HUES48 (cell line): Measurements from ENCODE around the gene CD58.
"Not testable (repeated sequence)": the region's sequence is repeated elsewhere in the genome, so short reads cannot be mapped to it uniquely, and the experiment has no call there.

Source experiments
- H3K27ac ChIP-seq: one replicate; pipeline ENCODE4 v1.7.0; 2013; ENCODE audit warnings: low read depth, low read length, inconsistent platforms
- H3K27me3 ChIP-seq: 2 replicates; pipeline ENCODE4 v1.6.1; 2013; ENCODE audit warnings: mild to moderate bottlenecking, low read length; ENCODE audit not compliant: control insufficient read depth, insufficient read depth
- H3K36me3 ChIP-seq: 2 replicates; pipeline ENCODE4 v1.6.1; 2013; ENCODE audit warnings: low read length; ENCODE audit not compliant: control insufficient read depth, insufficient read depth
- H3K4me1 ChIP-seq: 2 replicates; pipeline ENCODE4 v1.6.1; 2013; ENCODE audit warnings: mild to moderate bottlenecking, low read length; ENCODE audit not compliant: control insufficient read depth, insufficient read depth
- H3K4me3 ChIP-seq: 2 replicates; pipeline ENCODE4 v1.5.1; 2013; ENCODE audit warnings: mild to moderate bottlenecking, low read depth, low read length
- H3K9ac ChIP-seq: 2 replicates; pipeline ENCODE4 v1.6.1; 2013; ENCODE audit warnings: mild to moderate bottlenecking, low read depth, low read length, moderate library complexity
- H3K9me3 ChIP-seq: 2 replicates; pipeline ENCODE4 v1.6.1; 2013; ENCODE audit warnings: low read length; ENCODE audit not compliant: control insufficient read depth, insufficient read depth

Gene CD58

GRCh38 chr1:116604408-116604807, 33.6 kb upstream of the CD58 start:
- not testable (repeated sequence) for H3K9me3 ChIP-seq, H3K36me3 ChIP-seq, H3K4me3 ChIP-seq, H3K9ac ChIP-seq, H3K27ac ChIP-seq, H3K27me3 ChIP-seq
- peaks cover 12% of the 10 kb centered on the region for H3K4me1 ChIP-seq

GRCh38 chr1:116603646-116604045, 32.8 kb upstream of the CD58 start:
- not testable (repeated sequence) for H3K9ac ChIP-seq, H3K9me3 ChIP-seq, H3K27ac ChIP-seq, H3K36me3 ChIP-seq, H3K4me3 ChIP-seq, H3K27me3 ChIP-seq
- peaks cover 12% of the 10 kb centered on the region for H3K4me1 ChIP-seq

- H3K4me1 ChIP-seq, result not testable (repeated sequence)
Measured at GRCh38 chr1:116599369-116599768, 28.5 kb upstream of the CD58 start.

GRCh38 chr1:116598420-116599036, 27.7 kb upstream of the CD58 start:
- H3K36me3 ChIP-seq, H3K27ac ChIP-seq, H3K4me3 ChIP-seq, H3K27me3 ChIP-seq, H3K9me3 ChIP-seq, H3K4me1 ChIP-seq, H3K9ac ChIP-seq: not testable (repeated sequence)

More at GRCh38 chr1:116599369-116599768, 28.5 kb upstream of the CD58 start:
- H3K4me3 ChIP-seq, H3K9ac ChIP-seq, H3K27me3 ChIP-seq, H3K27ac ChIP-seq, H3K36me3 ChIP-seq, H3K9me3 ChIP-seq: not testable (repeated sequence)

- not testable (repeated sequence) for H3K9me3 ChIP-seq, H3K9ac ChIP-seq, H3K4me3 ChIP-seq, H3K4me1 ChIP-seq, H3K27me3 ChIP-seq, H3K27ac ChIP-seq, H3K36me3 ChIP-seq
Measured at GRCh38 chr1:116597388-116597787, 26.6 kb upstream of the CD58 start.

GRCh38 chr1:116596742-116597307, 26.0 kb upstream of the CD58 start:
- not testable (repeated sequence) for H3K4me3 ChIP-seq, H3K4me1 ChIP-seq, H3K27ac ChIP-seq, H3K36me3 ChIP-seq, H3K9me3 ChIP-seq, H3K27me3 ChIP-seq, H3K9ac ChIP-seq

- H3K4me3 ChIP-seq, H3K9me3 ChIP-seq, H3K4me1 ChIP-seq, H3K9ac ChIP-seq, H3K27me3 ChIP-seq, H3K36me3 ChIP-seq, H3K27ac ChIP-seq: not testable (repeated sequence)
Measured at GRCh38 chr1:116595946-116596741, 25.3 kb upstream of the CD58 start.

- not testable (repeated sequence) for H3K4me1 ChIP-seq, H3K9ac ChIP-seq, H3K27ac ChIP-seq, H3K36me3 ChIP-seq, H3K4me3 ChIP-seq, H3K9me3 ChIP-seq, H3K27me3 ChIP-seq
Measured at GRCh38 chr1:116595065-116595840, 24.4 kb upstream of the CD58 start.

- H3K36me3 ChIP-seq, H3K4me3 ChIP-seq, H3K27ac ChIP-seq: not testable (repeated sequence)
Measured at GRCh38 chr1:116593977-116594376, 23.2 kb upstream of the CD58 start.

GRCh38 chr1:116593401-116593800, 22.6 kb upstream of the CD58 start:
- not testable (repeated sequence) for H3K4me1 ChIP-seq, H3K36me3 ChIP-seq, H3K27me3 ChIP-seq, H3K27ac ChIP-seq, H3K4me3 ChIP-seq, H3K9ac ChIP-seq, H3K9me3 ChIP-seq

More at GRCh38 chr1:116593977-116594376, 23.2 kb upstream of the CD58 start:
- H3K9ac ChIP-seq, H3K4me1 ChIP-seq, H3K27me3 ChIP-seq, H3K9me3 ChIP-seq: not testable (repeated sequence)
